Caco-2 (cell line): ENCODE data around the gene GLCCI1. TPM values are rescaled to one million over a fixed set of nuclear protein-coding genes. Genes with fewer than 3 reads are reported as not detected.
"Not testable (repeated sequence)": the region's sequence is repeated elsewhere in the genome, so short reads cannot be mapped to it uniquely, and the experiment has no call there.

Experiments used
- BruUV-seq: library from RNA; stranded (reverse); fragments of 400-500 nt; replicated peaks from 2 replicates; lab custom pipeline; 2021; lab: Mats Ljungman, UMichigan
- CTCF ChIA-PET: fragments of 300-600 bp; sonication (Branson Sonifier 250); formaldehyde crosslinking; loops from one replicate; lab custom pipeline; 2022; ENCODE audit warnings: antibody characterized with exemption; lab: Charles Lee
- POLR2A ChIA-PET: fragments of 300-600 bp; sonication (Branson Sonifier 250); formaldehyde crosslinking; loops from one replicate; lab custom pipeline; 2022; ENCODE audit warnings: antibody characterized with exemption; lab: Charles Lee
- DNase-seq, 2 experiments: peaks; one replicate each; pipeline versions ENCODE4 v3.0.0 to v3.0.0-alpha.2; 2020 to 2022
- H3K27me3 ChIP-seq: replicated peaks from 2 replicates; pipeline ENCODE4 v1.6.0; 2011; ENCODE audit warnings: low read length; ENCODE audit not compliant: control insufficient read depth, insufficient read depth
- H3K36me3 ChIP-seq: 2 replicates; pipeline ENCODE4 v1.5.1; 2011; ENCODE audit warnings: low read length; ENCODE audit not compliant: control insufficient read depth, insufficient read depth
- H3K4me1 ChIP-seq: fragments of 250-450 bp; sonication (Bioruptor Pico); 2 replicates; pipeline ENCODE4 v1.5.1; 2020; ENCODE audit warnings: mild to moderate bottlenecking
- H3K4me3 ChIP-seq: 2 replicates; pipeline ENCODE4 v1.5.1; 2011; ENCODE audit warnings: low read depth, mild to moderate bottlenecking, control low read depth, low read length
- H3K9me3 ChIP-seq: fragments of 250-450 bp; sonication (Bioruptor Pico); 2 replicates; pipeline ENCODE4 v1.5.1; 2020; ENCODE audit warnings: mild to moderate bottlenecking, moderate library complexity
- H3K27ac Mint-ChIP-seq: one replicate; pipeline ENCODE4 v1.8.0; 2022; ENCODE audit warnings: mixed read lengths; ENCODE audit not compliant: unreplicated experiment
- H3K27me3 Mint-ChIP-seq: one replicate; pipeline ENCODE4 v1.8.0; 2022; ENCODE audit warnings: mixed read lengths; ENCODE audit not compliant: insufficient read depth, unreplicated experiment
- H3K36me3 Mint-ChIP-seq: one replicate; pipeline ENCODE4 v1.8.0; 2022; ENCODE audit warnings: mild to moderate bottlenecking, mixed read lengths; ENCODE audit not compliant: insufficient read depth, unreplicated experiment
- H3K4me1 Mint-ChIP-seq: one replicate; pipeline ENCODE4 v1.8.0; 2022; ENCODE audit warnings: low read depth, mixed read lengths; ENCODE audit not compliant: unreplicated experiment
- H3K4me3 Mint-ChIP-seq: one replicate; pipeline ENCODE4 v1.8.0; 2022; ENCODE audit warnings: mild to moderate bottlenecking, moderate library complexity, mixed read lengths; ENCODE audit not compliant: unreplicated experiment
- H3K9me3 Mint-ChIP-seq: one replicate; pipeline ENCODE4 v1.8.0; 2022; ENCODE audit warnings: mixed read lengths; ENCODE audit not compliant: unreplicated experiment
- intact Hi-C: fragments of 100-400 bp; cut with micrococcal nuclease; formaldehyde crosslinking; loops from one replicate; pipeline ENCODE4 v1.10.0; 2022; ENCODE audit not compliant: unreplicated experiment
- total RNA-seq: library from RNA; stranded (reverse); gene quantifications from 2 replicates; pipeline ENCODE4 v1.2.3, GENCODE V29; 2022
- TF ChIP-seq, protein P1 (sequence below), 2 experiments: fragments of 200-600 bp in 1 of 2; IDR thresholded peaks; 1 replicate in 1 of 2; 2 replicates in 1 of 2; pipeline versions ENCODE4 v1.5.1 to v1.8.0; 2011 to 2022; ENCODE audit warnings: antibody characterized with exemption in 1 of 2, control low read depth in 1 of 2, inconsistent platforms in 1 of 2, low read depth in 1 of 2, low read length in 1 of 2, mild to moderate bottlenecking in 1 of 2, moderate library complexity in 1 of 2; ENCODE audit not compliant: insufficient read depth in 1 of 2, severe bottlenecking in 1 of 2, unreplicated experiment in 1 of 2

The GLCCI1 gene
- total RNA-seq, 1 experiment from 2014 or later: 18.8 TPM

DNA sequence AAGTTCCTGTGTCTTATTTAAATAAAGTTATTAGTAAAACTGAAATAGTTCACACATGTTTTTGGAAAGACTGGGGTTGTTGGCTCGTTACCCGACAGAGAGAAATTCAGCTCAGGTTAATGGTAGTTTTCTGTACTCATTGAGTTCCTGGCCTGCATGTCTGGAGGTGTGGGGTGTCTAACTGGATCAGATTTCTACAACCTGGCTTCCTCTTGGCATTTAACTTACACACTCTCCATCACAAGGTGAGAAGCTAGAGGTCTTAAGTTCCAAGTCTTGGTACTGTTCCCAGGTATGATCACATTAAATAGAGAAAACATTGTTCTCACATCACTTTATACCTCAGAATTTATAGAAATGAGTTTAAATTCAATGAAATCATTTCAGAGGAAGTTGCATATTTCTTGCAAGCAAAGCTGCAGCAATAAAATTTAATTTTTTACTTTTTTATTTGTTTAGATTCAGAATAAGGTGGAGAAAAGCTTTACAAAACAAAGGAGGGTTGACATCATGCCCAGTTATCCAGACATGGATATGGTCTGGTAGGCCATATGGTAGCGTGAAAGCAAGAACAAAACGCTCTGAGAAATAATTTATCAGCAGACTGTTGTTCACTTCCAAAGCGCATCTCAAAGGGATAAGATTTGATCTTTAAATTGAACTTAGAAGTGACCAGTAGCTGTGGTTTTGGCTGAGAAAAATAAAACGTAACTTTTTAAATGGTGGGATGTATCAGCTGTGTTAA, 120.6 kb downstream of the GLCCI1 start:
- peaks cover 12% of the 10 kb centered on the region for H3K36me3 Mint-ChIP-seq
- H3K4me3 ChIP-seq: no peak overlapping the region
- H3K4me3 Mint-ChIP-seq: no peak overlapping the region
- no peaks in the 10 kb centered on the region for H3K9me3 Mint-ChIP-seq
- ChIA-PET CTCF (no interaction called here), POLR2A (no interaction called here)
- H3K4me1 ChIP-seq: peaks cover 2% of the 10 kb centered on the region; the same call in 1 of the 2 replicates
- H3K9me3 ChIP-seq: no peaks in the 10 kb centered on the region
- H3K36me3 ChIP-seq: peaks cover 2% of the 10 kb centered on the region; the same call in 1 of the 2 replicates
- intact Hi-C loops: no loop called here
- BruUV-seq: no TSS peak
- no peaks in the 10 kb centered on the region for H3K27me3 Mint-ChIP-seq
- H3K4me1 Mint-ChIP-seq: no peaks in the 10 kb centered on the region
- TF ChIP-seq, protein P1, sequence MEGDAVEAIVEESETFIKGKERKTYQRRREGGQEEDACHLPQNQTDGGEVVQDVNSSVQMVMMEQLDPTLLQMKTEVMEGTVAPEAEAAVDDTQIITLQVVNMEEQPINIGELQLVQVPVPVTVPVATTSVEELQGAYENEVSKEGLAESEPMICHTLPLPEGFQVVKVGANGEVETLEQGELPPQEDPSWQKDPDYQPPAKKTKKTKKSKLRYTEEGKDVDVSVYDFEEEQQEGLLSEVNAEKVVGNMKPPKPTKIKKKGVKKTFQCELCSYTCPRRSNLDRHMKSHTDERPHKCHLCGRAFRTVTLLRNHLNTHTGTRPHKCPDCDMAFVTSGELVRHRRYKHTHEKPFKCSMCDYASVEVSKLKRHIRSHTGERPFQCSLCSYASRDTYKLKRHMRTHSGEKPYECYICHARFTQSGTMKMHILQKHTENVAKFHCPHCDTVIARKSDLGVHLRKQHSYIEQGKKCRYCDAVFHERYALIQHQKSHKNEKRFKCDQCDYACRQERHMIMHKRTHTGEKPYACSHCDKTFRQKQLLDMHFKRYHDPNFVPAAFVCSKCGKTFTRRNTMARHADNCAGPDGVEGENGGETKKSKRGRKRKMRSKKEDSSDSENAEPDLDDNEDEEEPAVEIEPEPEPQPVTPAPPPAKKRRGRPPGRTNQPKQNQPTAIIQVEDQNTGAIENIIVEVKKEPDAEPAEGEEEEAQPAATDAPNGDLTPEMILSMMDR (IDR thresholded peaks at IDR 0.05; ENCODE audit: insufficient read depth in 1 of 2, low read depth in 1 of 2, low read length in 1 of 2, severe bottlenecking in 1 of 2, unreplicated experiment in 1 of 2): no peak
- H3K27me3 ChIP-seq: no peaks in the 10 kb centered on the region
- no peak overlapping the region for H3K27ac Mint-ChIP-seq
- no peak for DNase-seq

DNA sequence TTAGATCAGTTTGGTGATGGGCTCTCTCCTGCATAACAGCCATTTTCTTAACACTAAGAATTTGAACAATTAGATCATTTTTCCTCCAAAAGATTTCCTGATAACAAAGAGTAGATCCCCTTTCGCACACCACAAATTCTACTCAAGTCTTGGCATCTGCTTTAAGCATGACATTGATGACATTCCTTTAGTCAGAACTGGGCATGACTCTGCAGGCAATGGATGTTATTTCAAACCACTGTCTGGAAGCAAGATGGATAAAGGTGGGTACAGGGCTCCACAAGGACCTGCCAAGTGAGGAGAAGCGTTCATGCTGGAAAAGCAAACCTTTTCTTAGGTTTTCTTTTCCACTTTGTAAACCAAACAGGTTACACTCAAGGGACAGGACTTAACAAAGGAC, 123.5 kb downstream of the GLCCI1 start:
- H3K4me1 Mint-ChIP-seq: no peaks in the 10 kb centered on the region
- CTCF ChIA-PET: no interaction called here
- no peaks in the 10 kb centered on the region for H3K36me3 ChIP-seq
- H3K4me3 ChIP-seq: no peak overlapping the region
- peaks cover 6% of the 10 kb centered on the region for H3K36me3 Mint-ChIP-seq
- H3K27ac Mint-ChIP-seq: no peak overlapping the region
- no peaks in the 10 kb centered on the region for H3K9me3 ChIP-seq
- TF ChIP-seq, protein P1 (IDR thresholded peaks at IDR 0.05; ENCODE audit: insufficient read depth in 1 of 2, low read depth in 1 of 2, low read length in 1 of 2, severe bottlenecking in 1 of 2, unreplicated experiment in 1 of 2): no peak
- peaks cover 3% of the 10 kb centered on the region for H3K9me3 Mint-ChIP-seq
- no peak for DNase-seq
- intact Hi-C loops: loop anchor here (5.0 kb wide), 1 partner anchor 205 kb away; no protein-coding TSS in a partner anchor
- POLR2A ChIA-PET: no interaction called here
- no peak overlapping the region for H3K4me3 Mint-ChIP-seq
- no peaks in the 10 kb centered on the region for H3K27me3 ChIP-seq
- H3K27me3 Mint-ChIP-seq: no peaks in the 10 kb centered on the region
- peaks cover 8% of the 10 kb centered on the region; the same call in 1 of the 2 replicates for H3K4me1 ChIP-seq
- BruUV-seq: no TSS peak

DNA sequence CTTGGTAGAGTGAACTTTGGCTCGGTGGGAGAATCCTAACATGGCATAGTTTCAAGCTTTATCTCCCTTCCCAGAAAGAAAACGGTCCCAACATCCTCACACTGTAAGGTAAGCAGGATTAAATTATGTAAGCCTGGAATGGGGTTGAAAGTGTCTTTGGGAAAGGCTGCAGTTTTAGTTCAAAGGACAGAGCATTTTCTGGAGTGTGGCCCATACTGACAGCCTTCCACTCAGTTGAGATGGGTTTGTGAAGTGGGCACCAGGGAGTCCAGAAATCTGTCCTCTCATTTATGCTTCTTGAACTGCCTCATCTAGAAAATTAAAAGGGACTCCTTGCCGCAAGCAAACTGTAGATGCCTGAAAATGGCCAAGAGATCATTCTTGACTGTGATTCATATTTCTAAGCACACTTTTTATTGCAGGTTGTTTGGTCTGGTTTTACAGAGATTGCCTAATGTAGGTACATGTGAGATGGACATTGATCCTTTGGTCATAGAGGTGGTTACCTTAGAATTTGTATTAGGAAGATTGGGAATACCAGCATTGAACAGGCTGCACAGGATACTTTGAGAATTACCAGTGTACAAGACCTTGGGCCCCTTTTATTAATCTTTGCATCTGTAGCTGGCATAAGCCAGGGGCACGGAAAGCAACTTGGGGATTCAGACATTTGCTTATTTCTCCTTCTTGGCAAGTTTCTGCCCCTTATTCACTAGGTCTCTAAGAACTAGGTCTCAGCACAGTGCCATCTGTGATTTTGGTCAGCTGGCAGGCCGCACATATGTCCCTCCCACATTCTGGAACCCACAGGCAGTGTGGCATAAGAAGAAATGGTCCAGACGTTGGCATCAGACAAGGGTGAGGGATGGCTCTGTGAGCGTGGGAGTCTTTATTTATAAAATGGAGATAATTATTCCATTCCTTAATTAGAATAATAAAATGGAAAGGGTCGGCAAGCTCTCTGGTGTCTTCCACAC, 125.9 kb downstream of the GLCCI1 start:
- POLR2A ChIA-PET: no interaction called here
- no peak overlapping the region for H3K27ac Mint-ChIP-seq

DNA sequence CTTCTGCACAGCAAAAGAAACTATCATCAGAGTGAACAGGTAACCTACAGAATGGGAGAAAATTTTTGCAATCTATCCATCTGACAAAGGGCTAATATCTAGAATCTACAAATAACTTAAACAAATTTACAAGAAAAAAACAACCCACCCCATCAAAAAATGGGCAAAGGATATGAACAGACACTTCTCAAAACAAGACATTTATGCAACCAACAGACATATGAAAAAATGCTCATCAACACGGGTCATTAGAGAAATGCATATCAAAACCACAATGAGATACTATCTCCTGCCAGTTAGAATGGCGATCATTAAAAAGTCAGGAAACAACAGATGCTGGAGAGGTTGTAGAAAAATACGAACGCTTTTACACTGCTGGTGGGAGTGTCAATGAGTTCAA, 132.7 kb downstream of the GLCCI1 start:
- H3K4me3 Mint-ChIP-seq, CTCF ChIA-PET, H3K36me3 Mint-ChIP-seq, H3K4me1 ChIP-seq, POLR2A ChIA-PET, H3K27me3 ChIP-seq, H3K4me3 ChIP-seq, H3K4me1 Mint-ChIP-seq, H3K27ac Mint-ChIP-seq, H3K36me3 ChIP-seq, DNase-seq, H3K27me3 Mint-ChIP-seq, BruUV-seq, H3K9me3 ChIP-seq, intact Hi-C loops: not testable (repeated sequence)
- H3K9me3 Mint-ChIP-seq: peaks cover 15% of the 10 kb centered on the region

More for the DNA sequence above, 125.9 kb downstream of the GLCCI1 start:
- Mint-ChIP-seq H3K4me3 (no peak overlapping the region), H3K4me1 (no peaks in the 10 kb centered on the region), H3K36me3 (no peaks in the 10 kb centered on the region), H3K9me3 (peaks cover 15% of the 10 kb centered on the region), H3K27me3 (no peaks in the 10 kb centered on the region)
- Histone ChIP-seq H3K4me3 (no peak overlapping the region), H3K27me3 (no peaks in the 10 kb centered on the region), H3K9me3 (no peaks in the 10 kb centered on the region), H3K4me1 (peaks cover 8% of the 10 kb centered on the region; the same call in 1 of the 2 replicates), H3K36me3 (no peaks in the 10 kb centered on the region)
- CTCF ChIA-PET: no interaction called here
- intact Hi-C loops: loop anchor here (5.0 kb wide), 1 partner anchor 203 kb away; no protein-coding TSS in a partner anchor
- peak in 1 of 2 experiments; percentile 7 for DNase-seq
- TF ChIP-seq, protein P1 (IDR thresholded peaks at IDR 0.05; ENCODE audit: insufficient read depth in 1 of 2, low read depth in 1 of 2, low read length in 1 of 2, severe bottlenecking in 1 of 2, unreplicated experiment in 1 of 2): no peak
- no TSS peak for BruUV-seq
